Upper lobe of left lung (tissue), 6 donors: ENCODE results near the gene BORCS5. TPM values are rescaled to one million over a fixed set of nuclear protein-coding genes. Genes with fewer than 3 reads are reported as not detected.

Source experiments
- ATAC-seq, 2 donors: fragments of 200-7000 bp; cut with Tn5 transposase; one replicate each; pipeline ENCODE4 v1.9.1; 2022; ENCODE audit warnings: mild to moderate bottlenecking in 2 of 2, moderate library complexity in 2 of 2; ENCODE audit not compliant: low FRiP score in 2 of 2
- DNase-seq, 2 donors: peaks; one replicate each; pipeline ENCODE4 v3.0.0-alpha.2; 2019 to 2020
- H3K27ac ChIP-seq, 4 donors: fragments of 200-600 bp; sonication (generic); one replicate each; pipeline ENCODE4 v1.5.1; 2016 to 2019
- H3K27me3 ChIP-seq, 4 donors: fragments of 200-600 bp; sonication (generic); one replicate each; pipeline ENCODE4 v1.5.1; 2017 to 2019
- H3K36me3 ChIP-seq, 4 donors: fragments of 200-600 bp; sonication (generic); one replicate each; pipeline ENCODE4 v1.5.1; 2016 to 2019
- H3K4me1 ChIP-seq, 4 donors: fragments of 200-600 bp; sonication (generic); one replicate each; pipeline ENCODE4 v1.5.1; 2018 to 2019
- H3K4me3 ChIP-seq, 4 donors: fragments of 200-600 bp; sonication (generic); one replicate each; pipeline ENCODE4 v1.5.1; 2017 to 2019; ENCODE audit warnings: mild to moderate bottlenecking in 2 of 4, moderate library complexity in 1 of 4
- H3K9me3 ChIP-seq, 4 donors: fragments of 200-600 bp; sonication (generic); one replicate each; pipeline ENCODE4 v1.5.1; 2018 to 2019
- EP300 ChIP-seq, 4 donors: sonication (generic); formaldehyde crosslinking; IDR thresholded peaks; one replicate each; pipeline ENCODE4 v1.5.1; 2017; ENCODE audit warnings: antibody characterized with exemption in 4 of 4, control low read depth in 2 of 4
- POLR2A ChIP-seq, 4 donors: fragments of 450-650 bp; IDR thresholded peaks; one replicate each; pipeline ENCODE4 v1.5.1; 2016 to 2017; ENCODE audit warnings: antibody characterized with exemption in 4 of 4, mild to moderate bottlenecking in 2 of 4
- POLR2AphosphoS5 ChIP-seq, 2 donors: sonication (generic); formaldehyde crosslinking; IDR thresholded peaks; one replicate each; pipeline ENCODE4 v1.5.1; 2017; ENCODE audit warnings: antibody characterized with exemption in 2 of 2
- WGBS, 2 donors: methylation state at CpG; one replicate each; pipeline ENCODE4 v1.1.5; 2017 to 2018; 5-methylcytosine and 5-hydroxymethylcytosine counted together
- total RNA-seq, 6 donors: library from RNA; depleted of rRNA in 4 of 6; stranded (reverse); fragments of >200 nt in 4 of 6; gene quantifications; one replicate each; pipeline versions ENCODE4 v1.1.0 to v1.2.1, GENCODE V29; 2016 to 2021
- TF ChIP-seq, protein P1 (sequence below), 6 experiments: fragments of 450-650 bp in 4 of 6; fragments of 200-600 bp in 2 of 6; sonication (generic) in 2 of 6; IDR thresholded peaks; one replicate each; pipeline ENCODE4 v1.5.1; 2016 to 2019; ENCODE audit warnings: antibody characterized with exemption in 6 of 6
- donor health status: DM: no; HTN: no; CAD: no; lungs with moderate emphysema.
- donor health status: DM: no; HTN: yes; CAD: no; lungs with severe emphysema.

The BORCS5 gene
- total RNA-seq, 6 donors from 2014 or later = 7.3 to 105 (median 10.7) TPM

DNA sequence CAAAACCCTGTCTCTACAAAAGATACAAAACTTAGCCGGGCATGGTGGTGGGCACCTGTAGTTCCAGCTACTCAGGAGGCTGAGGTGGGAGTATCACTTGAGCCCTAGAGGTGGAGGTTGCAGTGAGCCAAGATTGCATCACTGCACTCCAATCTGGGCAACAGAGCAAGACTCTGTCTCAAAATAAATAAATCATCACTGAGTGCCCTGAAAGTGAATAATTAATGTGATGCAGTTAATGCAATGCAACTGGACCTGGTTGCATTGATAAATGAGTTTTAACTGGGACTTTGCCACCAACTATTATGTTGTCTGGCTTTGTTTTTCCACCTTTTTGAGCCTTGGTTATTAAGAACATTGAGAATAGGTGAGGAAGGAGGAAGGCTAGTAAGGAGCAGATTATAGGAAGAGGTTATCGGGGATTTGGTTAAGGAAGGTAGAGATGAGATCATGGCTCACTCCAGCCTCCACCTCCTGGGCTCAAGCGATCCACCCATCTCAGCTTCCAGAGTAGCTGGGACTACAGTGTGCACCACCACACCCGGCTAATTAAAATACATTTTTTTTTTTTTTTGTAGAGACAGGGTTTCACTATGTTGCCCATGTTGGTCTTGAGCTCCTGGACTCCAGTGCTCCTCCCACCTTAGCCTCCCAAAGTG, 8.0 kb downstream of the BORCS5 start:
- H3K27ac ChIP-seq = no peak overlapping the region
- no peak for ATAC-seq
- WGBS, 2 donors = 95 to 99% methylated on average over 4 of the region's 4 CpGs

DNA sequence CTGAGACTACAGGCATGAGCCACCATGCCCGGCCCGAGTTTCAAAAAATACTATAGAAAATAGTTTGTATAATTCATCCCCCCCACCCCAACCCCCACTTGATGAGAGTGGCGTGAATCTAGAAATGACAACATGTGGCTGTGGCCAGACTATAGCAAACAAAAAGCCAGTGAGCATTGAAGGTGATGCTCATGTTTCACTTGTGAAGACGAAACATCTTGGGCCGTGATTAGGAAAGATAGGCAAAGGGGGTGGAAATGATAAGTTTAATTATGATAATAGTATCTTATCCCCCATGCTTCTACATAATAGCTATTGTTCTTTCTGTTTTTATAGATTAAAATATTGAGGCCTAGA, 8.5 kb downstream of the BORCS5 start:
- no peaks in the 10 kb centered on the region for H3K27me3 ChIP-seq
- no peaks in the 10 kb centered on the region for H3K9me3 ChIP-seq
- H3K4me1 ChIP-seq = no peaks in the 10 kb centered on the region
- DNase-seq (no peak), ATAC-seq (no peak)
- no peak overlapping the region for H3K4me3 ChIP-seq
- 85 to 92% methylated on average over 5 of the region's 5 CpGs for WGBS, 2 donors
- TF ChIP-seq EP300 (IDR thresholded peaks at IDR 0.05) (no peak), POLR2AphosphoS5 (IDR thresholded peaks at IDR 0.05) (no peak), POLR2A (IDR thresholded peaks at IDR 0.05) (no peak)
- TF ChIP-seq, protein P1, sequence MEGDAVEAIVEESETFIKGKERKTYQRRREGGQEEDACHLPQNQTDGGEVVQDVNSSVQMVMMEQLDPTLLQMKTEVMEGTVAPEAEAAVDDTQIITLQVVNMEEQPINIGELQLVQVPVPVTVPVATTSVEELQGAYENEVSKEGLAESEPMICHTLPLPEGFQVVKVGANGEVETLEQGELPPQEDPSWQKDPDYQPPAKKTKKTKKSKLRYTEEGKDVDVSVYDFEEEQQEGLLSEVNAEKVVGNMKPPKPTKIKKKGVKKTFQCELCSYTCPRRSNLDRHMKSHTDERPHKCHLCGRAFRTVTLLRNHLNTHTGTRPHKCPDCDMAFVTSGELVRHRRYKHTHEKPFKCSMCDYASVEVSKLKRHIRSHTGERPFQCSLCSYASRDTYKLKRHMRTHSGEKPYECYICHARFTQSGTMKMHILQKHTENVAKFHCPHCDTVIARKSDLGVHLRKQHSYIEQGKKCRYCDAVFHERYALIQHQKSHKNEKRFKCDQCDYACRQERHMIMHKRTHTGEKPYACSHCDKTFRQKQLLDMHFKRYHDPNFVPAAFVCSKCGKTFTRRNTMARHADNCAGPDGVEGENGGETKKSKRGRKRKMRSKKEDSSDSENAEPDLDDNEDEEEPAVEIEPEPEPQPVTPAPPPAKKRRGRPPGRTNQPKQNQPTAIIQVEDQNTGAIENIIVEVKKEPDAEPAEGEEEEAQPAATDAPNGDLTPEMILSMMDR (IDR thresholded peaks at IDR 0.05) = no peak
- peaks cover 0 to 7% (median 2%) of the 10 kb centered on the region in 4 donors for H3K36me3 ChIP-seq
- no peak overlapping the region for H3K27ac ChIP-seq

More for the DNA sequence above, 8.0 kb downstream of the BORCS5 start:
- H3K27me3 ChIP-seq = no peaks in the 10 kb centered on the region
- H3K36me3 ChIP-seq = peaks cover 0 to 7% (median 2%) of the 10 kb centered on the region in 4 donors
- no peaks in the 10 kb centered on the region for H3K9me3 ChIP-seq
- H3K4me1 ChIP-seq = no peaks in the 10 kb centered on the region
- no peak overlapping the region for H3K4me3 ChIP-seq
- TF ChIP-seq POLR2AphosphoS5 (IDR thresholded peaks at IDR 0.05) = no peak
- TF ChIP-seq, protein P1 (IDR thresholded peaks at IDR 0.05) = no peak
- no peak for TF ChIP-seq EP300 (IDR thresholded peaks at IDR 0.05)
- TF ChIP-seq POLR2A (IDR thresholded peaks at IDR 0.05) = no peak
- no peak for DNase-seq

DNA sequence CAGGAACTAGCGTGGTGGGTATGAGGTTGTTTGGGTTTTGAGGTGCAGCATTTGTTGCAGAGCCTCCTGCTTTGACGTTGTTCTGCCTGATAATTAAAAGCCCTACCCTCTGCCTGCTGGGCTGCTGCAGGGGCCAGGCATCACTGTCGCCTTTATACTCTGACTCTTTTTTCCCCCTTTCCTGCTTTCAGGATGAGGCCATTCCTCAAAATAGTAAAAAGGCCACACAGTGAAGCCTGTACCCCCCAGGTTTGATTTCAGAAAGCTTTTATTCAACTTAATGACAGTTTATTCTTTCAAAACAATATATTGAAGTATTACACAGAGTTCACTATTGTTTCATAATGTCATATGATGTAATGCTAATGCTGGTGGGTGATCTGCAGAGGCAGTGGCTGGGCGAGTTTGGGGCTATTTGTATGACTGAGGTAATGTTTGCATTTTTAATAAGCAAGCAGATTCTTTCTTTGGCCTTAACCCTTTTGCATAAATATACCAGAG, 9.1 kb downstream of the BORCS5 start:
- H3K4me1 ChIP-seq = no peaks in the 10 kb centered on the region
- WGBS, 2 donors = 55 to 57% methylated on average over 4 of the region's 4 CpGs
- no peaks in the 10 kb centered on the region for H3K27me3 ChIP-seq
- H3K27ac ChIP-seq = no peak overlapping the region
- no peak overlapping the region for H3K4me3 ChIP-seq
- no peak for DNase-seq
- TF ChIP-seq, protein P1 (IDR thresholded peaks at IDR 0.05) = no peak
- peaks cover 0 to 7% (median 2%) of the 10 kb centered on the region in 4 donors for H3K36me3 ChIP-seq
- H3K9me3 ChIP-seq = no peaks in the 10 kb centered on the region
- peak in 1 of 2 donors; percentile 58 for ATAC-seq

DNA sequence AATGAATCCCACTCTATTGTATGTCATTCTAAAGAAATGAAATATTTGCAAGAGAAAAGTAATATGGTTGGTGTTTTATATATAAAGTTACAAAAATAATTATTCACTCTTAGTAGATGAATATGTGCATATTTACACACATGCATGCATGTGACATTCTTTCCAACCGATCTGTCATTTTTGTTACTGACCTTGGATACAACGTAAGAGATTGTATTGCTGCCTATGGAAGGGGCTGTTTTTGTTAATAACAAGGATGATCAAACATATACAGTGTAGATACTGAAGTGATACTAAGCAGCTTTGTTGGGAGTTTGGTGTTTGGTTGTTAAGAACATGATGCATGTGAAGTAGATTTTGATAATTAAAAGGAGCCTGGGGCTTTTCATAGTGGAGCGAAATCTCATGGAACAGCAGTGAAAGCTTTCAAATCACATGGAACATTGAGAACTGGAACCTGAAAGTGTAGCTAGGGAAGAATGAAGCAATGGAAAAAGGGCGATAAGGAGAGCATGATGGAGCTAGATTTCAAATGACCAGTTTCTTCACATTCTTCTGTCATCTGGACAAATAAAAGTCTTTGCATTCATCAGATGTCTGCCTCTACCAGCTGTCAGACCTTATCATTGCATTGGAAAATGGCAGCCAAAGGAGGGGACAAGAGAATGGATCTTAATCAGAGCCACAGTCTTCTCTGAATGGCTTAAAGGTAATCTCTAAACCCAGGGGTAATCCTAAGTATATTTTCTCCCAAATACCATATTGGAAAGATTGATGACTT, 10.0 kb downstream of the BORCS5 start:
- 91 to 96% methylated on average over 4 of the region's 4 CpGs for WGBS, 2 donors
- Histone ChIP-seq H3K27ac (no peak overlapping the region), H3K27me3 (no peaks in the 10 kb centered on the region), H3K4me1 (no peaks in the 10 kb centered on the region), H3K4me3 (no peak overlapping the region), H3K36me3 (peaks cover 0 to 7% (median 2%) of the 10 kb centered on the region in 4 donors), H3K9me3 (no peaks in the 10 kb centered on the region)
- TF ChIP-seq, protein P1 (IDR thresholded peaks at IDR 0.05) = no peak
- TF ChIP-seq POLR2AphosphoS5 (IDR thresholded peaks at IDR 0.05) (no peak), POLR2A (IDR thresholded peaks at IDR 0.05) (no peak), EP300 (IDR thresholded peaks at IDR 0.05) (no peak)
- no peak for DNase-seq
- no peak for ATAC-seq
